ENCODE data around the gene ITGB3BP. TPM values are rescaled to one million over a fixed set of nuclear protein-coding genes. Genes with fewer than 3 reads are reported as not detected.

The ITGB3BP gene
- total and polyA plus RNA-seq, 2 experiments from 2014 or later = 14.6 to 27.7 TPM

- no peak overlapping the region for H2AFZ ChIP-seq
- H3K27me3 ChIP-seq = no peaks in the 10 kb centered on the region
- H3K4me3 ChIP-seq = no peak overlapping the region
- no peaks in the 10 kb centered on the region for H3K4me1 ChIP-seq (ENCODE audit: insufficient read depth)
- H3K9me2 ChIP-seq (replicated peaks; ENCODE audit: insufficient read depth) = no peaks in the 10 kb centered on the region
- no peaks in the 10 kb centered on the region for H3K9me3 ChIP-seq (ENCODE audit: low read depth)
- no peak overlapping the region for H3K27ac ChIP-seq
- H3K4me2 ChIP-seq = no peak overlapping the region
- H3K79me2 ChIP-seq = no peaks in the 10 kb centered on the region
- no peak for TF ChIP-seq EZH2 (IDR thresholded peaks at IDR 0.05; ENCODE audit: borderline replicate concordance)
- no peak for TF ChIP-seq CTCF (IDR thresholded peaks at IDR 0.05; ENCODE audit: poor library complexity)
- TF ChIP-seq EZH2phosphoT487 (IDR thresholded peaks at IDR 0.05; ENCODE audit: low read depth, severe bottlenecking, unreplicated experiment) = no peak
- H4K20me1 ChIP-seq (ENCODE audit: insufficient read depth, poor library complexity, severe bottlenecking) = no peaks in the 10 kb centered on the region
- no peaks in the 10 kb centered on the region for H3K36me3 ChIP-seq (replicated peaks; ENCODE audit: insufficient read depth, low read depth)
- no peak for DNase-seq (ENCODE audit: low spot score)
Observed at GRCh38 chr1:63506782-63507181, 16.2 kb downstream of the ITGB3BP start.

- Histone ChIP-seq H3K9me2 (replicated peaks; ENCODE audit: insufficient read depth) (no peaks in the 10 kb centered on the region), H3K4me1 (ENCODE audit: insufficient read depth) (no peaks in the 10 kb centered on the region), H2AFZ (no peak overlapping the region), H4K20me1 (ENCODE audit: insufficient read depth, poor library complexity, severe bottlenecking) (no peaks in the 10 kb centered on the region), H3K4me2 (no peak overlapping the region), H3K79me2 (no peaks in the 10 kb centered on the region), H3K27me3 (no peaks in the 10 kb centered on the region), H3K9me3 (ENCODE audit: low read depth) (no peaks in the 10 kb centered on the region), H3K27ac (no peak overlapping the region), H3K36me3 (replicated peaks; ENCODE audit: insufficient read depth, low read depth) (no peaks in the 10 kb centered on the region), H3K4me3 (no peak overlapping the region)
- 94% methylated on average over 3 of the region's 3 CpGs for WGBS (ENCODE audit: low lambda C conversion rate, missing lambda C conversion rate)
- no peak for TF ChIP-seq EZH2 (IDR thresholded peaks at IDR 0.05; ENCODE audit: borderline replicate concordance)
- TF ChIP-seq CTCF (IDR thresholded peaks at IDR 0.05; ENCODE audit: poor library complexity) = no peak
- TF ChIP-seq EZH2phosphoT487 (IDR thresholded peaks at IDR 0.05; ENCODE audit: low read depth, severe bottlenecking, unreplicated experiment) = no peak
- no peak for DNase-seq (ENCODE audit: low spot score)
Observed at GRCh38 chr1:63501256-63501655, 21.8 kb downstream of the ITGB3BP start.

- no peak for DNase-seq (ENCODE audit: low spot score)
- WGBS (ENCODE audit: low lambda C conversion rate, missing lambda C conversion rate) = 38% methylated on average over 1 of the region's 1 CpG
- Histone ChIP-seq H3K4me1 (ENCODE audit: insufficient read depth) (no peaks in the 10 kb centered on the region), H3K36me3 (replicated peaks; ENCODE audit: insufficient read depth, low read depth) (no peaks in the 10 kb centered on the region), H3K79me2 (no peaks in the 10 kb centered on the region), H3K9me2 (replicated peaks; ENCODE audit: insufficient read depth) (no peaks in the 10 kb centered on the region), H3K9me3 (ENCODE audit: low read depth) (no peaks in the 10 kb centered on the region), H4K20me1 (ENCODE audit: insufficient read depth, poor library complexity, severe bottlenecking) (no peaks in the 10 kb centered on the region), H3K4me3 (no peak overlapping the region), H3K4me2 (no peak overlapping the region), H3K27ac (no peak overlapping the region), H3K27me3 (no peaks in the 10 kb centered on the region), H2AFZ (no peak overlapping the region)
- TF ChIP-seq EZH2phosphoT487 (IDR thresholded peaks at IDR 0.05; ENCODE audit: low read depth, severe bottlenecking, unreplicated experiment) (no peak), EZH2 (IDR thresholded peaks at IDR 0.05; ENCODE audit: borderline replicate concordance) (no peak), CTCF (IDR thresholded peaks at IDR 0.05; ENCODE audit: poor library complexity) (no peak)
Observed at GRCh38 chr1:63498106-63498505, 24.9 kb downstream of the ITGB3BP start.

GRCh38 chr1:63497577-63497976 is 25.4 kb downstream of the ITGB3BP start:
- no peaks in the 10 kb centered on the region for H3K27me3 ChIP-seq
- WGBS (ENCODE audit: low lambda C conversion rate, missing lambda C conversion rate) = 88% methylated on average over 2 of the region's 2 CpGs
- no peak overlapping the region for H3K4me3 ChIP-seq
- no peaks in the 10 kb centered on the region for H3K79me2 ChIP-seq
- no peak overlapping the region for H3K4me2 ChIP-seq
- no peaks in the 10 kb centered on the region for H3K4me1 ChIP-seq (ENCODE audit: insufficient read depth)
- H3K36me3 ChIP-seq (replicated peaks; ENCODE audit: insufficient read depth, low read depth) = no peaks in the 10 kb centered on the region
- no peaks in the 10 kb centered on the region for H4K20me1 ChIP-seq (ENCODE audit: insufficient read depth, poor library complexity, severe bottlenecking)
- no peak overlapping the region for H2AFZ ChIP-seq
- H3K27ac ChIP-seq = no peak overlapping the region
- no peaks in the 10 kb centered on the region for H3K9me2 ChIP-seq (replicated peaks; ENCODE audit: insufficient read depth)
- no peaks in the 10 kb centered on the region for H3K9me3 ChIP-seq (ENCODE audit: low read depth)
- TF ChIP-seq EZH2 (IDR thresholded peaks at IDR 0.05; ENCODE audit: borderline replicate concordance) (no peak), EZH2phosphoT487 (IDR thresholded peaks at IDR 0.05; ENCODE audit: low read depth, severe bottlenecking, unreplicated experiment) (no peak), CTCF (IDR thresholded peaks at IDR 0.05; ENCODE audit: poor library complexity) (no peak)
- no peak for DNase-seq (ENCODE audit: low spot score)
